ENCODE data around the gene FILIP1L.

Gene FILIP1L

DNA sequence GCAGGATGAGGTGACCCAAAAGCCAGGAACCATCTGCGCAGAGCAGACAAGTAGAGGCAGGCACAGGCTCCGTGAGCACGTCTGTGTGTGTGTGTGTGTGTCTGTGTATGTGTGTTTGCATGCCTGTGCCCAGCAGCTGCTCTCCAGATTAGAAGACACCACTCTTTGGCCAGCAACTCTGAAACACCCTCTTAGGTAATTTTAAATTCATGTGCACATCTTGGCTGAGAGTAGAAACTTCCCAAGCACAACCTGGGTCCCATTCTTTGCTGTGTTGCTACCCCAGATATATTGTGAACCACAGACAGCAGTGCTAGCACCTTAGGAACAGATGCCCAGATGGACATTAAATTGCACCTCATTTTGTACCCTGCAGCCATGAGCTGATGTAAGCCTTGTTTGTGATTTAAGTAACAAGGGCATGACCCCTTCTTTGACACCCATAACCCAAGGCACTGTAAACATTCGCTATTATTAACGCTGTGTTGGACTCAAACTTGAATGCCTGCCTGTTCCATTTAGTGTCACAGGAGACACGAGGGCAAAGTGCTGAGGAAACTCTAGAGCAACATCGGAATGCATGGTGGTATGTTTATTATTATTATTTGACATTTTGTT, at the start of gene FILIP1L:
Gene FILIP1L, minus strand, starts transcription at position 89 of the 618 bp plus-strand sequence.
- FAIRE-seq, result no peak

DNA sequence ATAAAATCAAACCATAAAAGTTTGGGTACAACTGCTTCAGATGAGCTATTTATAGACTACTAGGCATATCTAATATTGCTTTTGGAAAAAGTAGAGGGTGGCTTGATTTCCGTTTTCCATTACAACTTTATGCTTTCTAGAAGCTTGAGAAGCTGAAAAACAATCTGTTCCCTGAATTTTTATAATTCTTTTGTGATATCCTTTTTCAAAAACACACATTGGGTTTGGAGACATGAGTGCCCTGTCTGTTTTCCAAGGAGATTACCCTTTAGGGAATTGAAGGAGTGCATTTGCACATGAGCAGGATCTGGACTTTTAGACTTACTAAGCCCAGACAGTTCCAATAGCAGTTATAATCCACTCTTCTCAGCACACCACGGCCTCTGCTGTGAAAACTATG, 49.5 kb upstream of the FILIP1L start:
- FAIRE-seq, result no peak

DNA sequence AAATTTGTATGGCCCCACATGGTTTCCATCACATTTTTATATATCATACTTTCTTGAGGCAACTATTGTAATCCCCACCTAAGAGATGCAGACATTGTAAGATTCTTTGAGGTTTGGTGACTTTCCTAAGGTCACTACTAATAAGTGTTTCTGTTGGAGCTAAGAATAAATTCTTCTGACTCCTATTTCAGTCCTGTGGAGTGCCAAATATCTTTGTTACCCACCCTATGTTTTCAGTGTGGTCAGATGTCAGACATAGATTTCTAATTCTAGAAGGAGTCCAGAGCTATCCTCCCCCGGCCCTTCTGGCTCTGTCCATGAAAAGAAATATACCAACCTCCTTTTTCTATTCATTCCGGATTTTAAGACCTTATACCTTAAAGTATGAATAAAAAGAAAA, 46.2 kb upstream of the FILIP1L start:
- no peak for FAIRE-seq

DNA sequence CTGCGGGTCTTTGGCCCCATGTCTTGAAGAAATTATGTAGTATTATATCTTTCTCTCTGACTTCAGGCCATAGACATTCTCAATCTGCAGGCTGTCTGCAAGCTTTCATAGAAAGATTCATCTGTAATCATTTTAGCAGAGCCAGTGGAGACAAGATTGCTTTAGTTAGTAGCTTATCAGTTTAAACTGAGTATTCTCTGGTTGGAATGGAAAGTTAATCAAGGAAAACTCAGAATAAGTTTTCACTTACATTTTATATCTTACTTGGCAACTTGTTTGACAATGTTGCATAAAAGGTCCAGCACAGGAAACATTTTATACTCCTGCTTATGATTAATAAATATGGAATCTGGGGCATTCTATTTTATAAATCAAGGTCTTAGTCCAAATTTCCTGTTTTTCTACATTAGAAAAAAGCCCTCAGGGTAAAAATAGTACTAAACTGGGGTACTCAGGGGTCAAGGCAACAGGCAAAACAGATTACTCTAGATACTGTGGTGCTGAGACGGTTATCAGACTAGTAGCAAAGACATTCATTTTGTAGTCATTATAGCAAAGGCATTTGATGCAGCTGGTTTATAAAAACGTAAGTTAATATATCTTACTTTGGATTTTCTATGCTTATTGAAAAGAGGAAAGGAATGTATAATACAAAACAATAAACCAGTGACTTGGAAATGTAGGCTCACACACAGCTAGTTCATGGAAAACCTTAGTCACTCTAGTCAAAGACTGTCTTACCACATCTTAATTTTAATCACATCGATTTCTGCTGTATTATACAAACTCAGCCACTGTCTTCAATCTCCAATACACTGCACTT, 45.2 kb upstream of the FILIP1L start:
- no peak for FAIRE-seq

DNA sequence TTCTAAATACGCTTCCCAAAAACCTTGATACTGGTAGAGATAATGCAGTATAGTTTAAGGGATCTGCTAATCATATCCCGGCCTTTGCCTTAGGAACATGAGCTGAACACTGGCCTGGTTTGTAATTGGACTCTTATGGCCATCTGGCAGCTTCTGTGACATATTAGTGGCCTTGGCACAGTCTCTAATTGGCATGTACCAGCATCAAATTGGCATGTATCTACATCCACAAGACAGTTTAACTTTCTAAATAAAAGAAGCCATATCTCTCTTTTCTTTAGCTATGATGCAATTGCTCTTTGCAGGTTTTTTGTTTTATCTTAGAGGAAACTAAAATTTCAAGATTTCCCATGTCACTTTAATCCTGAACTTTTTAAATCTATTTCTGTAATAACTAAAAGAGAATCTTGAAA, 44.6 kb upstream of the FILIP1L start:
- no peak for FAIRE-seq

DNA sequence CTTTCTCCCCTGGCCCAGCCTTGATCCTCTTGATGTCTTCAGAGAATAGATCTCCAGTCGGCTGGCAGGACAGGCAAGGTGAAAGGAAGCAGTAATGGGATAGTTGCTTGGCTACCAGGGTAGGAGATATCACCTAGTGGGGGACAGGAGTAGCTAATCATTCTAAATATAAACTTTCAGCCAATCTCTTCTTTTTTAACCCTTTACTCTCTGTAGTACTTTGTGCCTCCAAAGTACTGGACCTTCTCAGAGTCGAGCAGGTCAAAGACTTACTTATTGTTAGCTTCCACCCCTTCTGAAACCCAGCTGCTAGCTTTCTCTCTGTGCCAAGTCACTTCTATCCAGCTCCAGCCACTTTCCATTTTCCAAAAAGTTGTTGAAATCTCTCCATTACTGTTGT, 43.4 kb upstream of the FILIP1L start:
- no peak for FAIRE-seq

DNA sequence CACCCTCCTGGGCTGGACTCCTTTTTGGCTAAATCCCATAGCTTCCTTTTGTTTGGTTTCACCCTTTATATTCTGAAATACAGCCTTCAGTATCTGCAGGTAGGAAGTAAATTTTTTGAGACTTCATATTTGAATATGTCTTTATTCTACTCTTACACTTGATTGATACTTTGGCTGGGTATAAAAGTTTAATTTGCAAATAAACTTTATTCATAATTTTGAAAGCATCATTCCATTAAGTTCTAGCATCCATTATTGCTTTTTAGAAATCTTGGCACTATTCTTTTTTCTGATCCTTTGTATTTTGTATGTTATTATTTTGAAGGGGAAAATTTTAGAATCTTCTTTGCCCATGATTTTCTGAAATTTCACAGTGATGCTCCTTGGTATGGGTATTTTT, 41.3 kb upstream of the FILIP1L start:
- FAIRE-seq, result no peak

DNA sequence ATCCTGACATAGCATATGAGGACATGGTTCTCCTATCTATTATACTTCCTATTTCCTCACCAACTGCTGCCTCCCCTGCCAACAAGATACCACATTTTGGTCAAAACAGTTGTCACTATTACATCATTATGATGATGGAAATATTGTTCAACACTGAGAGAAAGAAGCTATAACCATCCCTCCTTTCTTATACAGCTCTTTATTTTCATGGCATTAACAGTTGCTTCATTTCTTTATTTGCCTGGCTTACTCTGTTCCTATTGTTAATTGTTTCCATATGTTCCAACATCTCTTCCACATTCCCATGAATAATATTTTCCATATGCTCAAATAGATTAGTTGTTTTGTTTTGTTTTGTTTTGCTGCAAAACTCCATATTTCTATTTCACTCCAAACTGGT, 40.8 kb upstream of the FILIP1L start:
- FAIRE-seq, result no peak

DNA sequence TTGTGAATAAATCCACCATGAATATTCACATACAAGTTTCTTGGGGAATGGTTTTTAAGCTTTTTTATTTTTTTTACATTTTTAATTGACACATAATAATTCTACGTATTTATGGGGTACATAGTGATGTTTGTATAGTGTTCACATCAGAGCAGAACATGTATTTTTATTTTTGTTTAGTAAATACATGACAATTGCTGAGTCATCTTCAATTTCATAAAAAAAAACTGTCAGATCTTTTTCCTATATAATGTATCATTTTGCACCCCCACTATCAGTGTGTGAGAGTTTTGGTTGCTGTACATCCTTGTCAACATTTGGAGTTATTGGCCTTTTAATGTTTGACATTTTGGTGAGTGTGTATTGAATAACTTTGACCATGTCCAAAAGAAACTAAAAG, 39.9 kb upstream of the FILIP1L start:
- FAIRE-seq, result no peak

DNA sequence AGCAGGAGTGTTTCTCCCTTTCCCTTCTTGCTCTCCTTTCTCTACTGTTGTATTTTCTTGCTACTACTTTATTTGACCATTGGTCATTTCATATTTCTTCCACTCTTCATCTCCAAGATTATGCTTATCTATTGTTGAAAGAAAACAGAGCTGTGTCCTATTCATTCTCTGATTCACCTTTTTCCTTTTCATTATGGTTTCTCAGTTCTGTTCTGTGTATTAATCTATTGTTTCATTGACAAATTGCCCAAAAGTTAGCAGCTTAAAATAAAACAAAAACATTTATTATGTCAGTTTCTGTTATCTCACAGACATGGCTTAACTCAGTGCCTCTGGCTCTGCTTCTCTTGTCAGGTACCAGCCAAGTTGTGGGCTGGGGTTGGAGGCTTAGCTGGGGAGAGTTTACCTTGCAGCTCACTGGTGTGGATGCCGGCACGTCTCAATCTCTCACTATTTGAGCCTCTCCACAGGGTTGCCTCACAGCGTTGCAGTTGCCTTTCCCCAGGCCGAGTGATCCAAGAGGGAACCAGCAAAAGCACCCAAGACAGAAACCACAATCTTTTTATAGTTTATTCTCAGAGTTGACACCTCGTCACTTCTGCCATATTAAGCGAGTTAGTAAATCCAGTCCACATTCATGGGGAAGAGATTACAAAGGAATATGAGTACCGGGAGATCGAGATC, 36.9 kb upstream of the FILIP1L start:
- FAIRE-seq, result no peak

DNA sequence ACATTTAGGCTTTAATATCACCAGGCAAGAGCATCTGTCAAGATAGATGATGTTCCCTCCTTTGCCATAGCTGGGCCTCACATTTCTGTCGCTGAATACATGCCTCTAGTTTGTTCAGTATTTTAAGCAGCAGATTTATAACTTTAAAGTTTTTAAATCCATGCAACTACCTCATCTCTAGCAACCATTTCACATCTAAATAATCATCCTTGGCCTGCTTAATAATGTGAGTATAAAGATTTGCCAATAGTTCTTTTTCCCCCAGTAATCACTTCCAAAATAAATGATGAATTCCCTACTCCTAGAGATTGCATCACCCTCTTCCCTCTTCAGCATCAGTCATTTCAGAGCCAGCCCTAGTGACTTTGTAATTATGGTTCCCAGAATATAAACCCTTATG, 36.2 kb upstream of the FILIP1L start:
- no peak for FAIRE-seq

DNA sequence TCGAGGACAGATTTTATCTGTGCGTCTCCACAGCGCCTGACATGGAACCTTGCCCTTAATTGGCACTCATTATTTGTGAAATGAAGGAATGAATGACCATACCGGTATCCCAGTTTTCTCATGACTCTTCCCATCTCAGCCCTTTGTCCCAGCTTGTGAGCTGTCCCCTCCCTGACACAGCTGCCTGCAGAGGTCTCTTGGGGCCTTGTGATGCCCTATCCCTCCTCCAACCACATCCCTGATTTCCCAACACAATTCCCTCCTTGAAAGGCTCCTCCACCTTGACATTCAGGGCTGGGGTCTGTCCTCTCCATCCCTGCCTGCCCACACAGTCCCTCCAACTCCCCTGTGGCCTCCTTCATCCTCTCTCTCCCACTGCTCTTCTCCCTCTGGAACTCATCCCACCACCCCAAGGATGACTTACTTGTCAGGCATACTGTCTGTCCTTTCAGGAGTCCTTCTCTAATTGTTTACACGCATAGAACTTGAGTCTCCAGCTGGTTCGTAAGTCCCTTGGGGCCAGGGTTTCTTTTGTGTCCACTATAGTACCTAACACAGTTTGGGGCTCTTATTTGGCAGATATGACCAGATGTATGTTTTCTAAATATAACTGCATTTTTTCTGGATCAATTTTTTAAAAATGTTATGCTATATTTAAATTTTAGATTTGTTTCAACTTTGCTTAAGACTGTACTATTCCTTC, 35.6 kb upstream of the FILIP1L start:
- FAIRE-seq, result no peak

DNA sequence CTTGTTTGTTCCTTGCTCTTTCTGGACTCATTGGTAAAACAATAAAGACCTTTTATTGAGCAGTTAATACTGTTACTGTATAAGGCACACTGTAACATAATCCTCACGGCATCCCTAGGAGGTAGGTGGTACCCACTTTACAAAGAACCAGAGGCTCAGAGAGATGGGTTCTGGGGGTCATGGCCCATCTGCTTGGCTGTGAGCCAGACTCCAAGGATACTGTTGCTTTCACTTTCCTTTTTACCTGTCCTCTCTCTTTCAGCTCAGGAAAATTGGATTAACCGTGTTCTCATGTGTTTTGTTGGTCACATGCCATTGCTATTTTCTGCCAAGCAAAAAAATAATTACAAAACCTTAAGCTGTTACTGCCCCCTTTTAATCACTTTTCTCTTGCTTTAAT, 34.8 kb upstream of the FILIP1L start:
- no peak for FAIRE-seq

DNA sequence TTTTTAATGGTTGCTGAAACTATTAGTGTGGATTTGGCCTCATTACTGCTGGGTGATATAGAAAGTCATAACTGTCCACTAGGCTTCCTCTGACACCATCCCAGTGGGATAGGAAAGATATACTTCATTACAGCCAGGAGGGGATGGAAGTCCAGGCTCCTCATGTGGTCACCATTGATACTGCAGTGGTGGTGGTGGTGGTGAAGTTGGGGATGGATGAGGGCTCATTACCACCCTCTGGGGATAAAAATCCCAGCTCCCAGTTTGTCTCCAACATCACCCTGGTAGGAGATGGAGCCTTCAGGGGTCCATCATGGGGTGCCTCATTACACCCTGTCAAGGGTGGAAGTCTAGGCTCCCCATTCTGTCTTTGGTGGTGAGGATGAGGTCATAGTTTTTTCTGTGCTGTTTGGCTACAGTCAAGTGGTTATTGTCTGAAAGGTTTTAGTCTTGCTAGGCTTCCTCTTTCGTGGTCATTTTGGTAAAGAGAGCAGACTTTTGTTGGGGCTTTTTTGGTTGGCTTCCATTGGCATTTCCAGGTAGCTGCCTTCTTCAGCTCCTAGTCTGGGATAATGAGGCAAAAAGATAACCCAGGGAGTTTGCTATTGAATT, 30.1 kb upstream of the FILIP1L start:
- FAIRE-seq, result no peak

DNA sequence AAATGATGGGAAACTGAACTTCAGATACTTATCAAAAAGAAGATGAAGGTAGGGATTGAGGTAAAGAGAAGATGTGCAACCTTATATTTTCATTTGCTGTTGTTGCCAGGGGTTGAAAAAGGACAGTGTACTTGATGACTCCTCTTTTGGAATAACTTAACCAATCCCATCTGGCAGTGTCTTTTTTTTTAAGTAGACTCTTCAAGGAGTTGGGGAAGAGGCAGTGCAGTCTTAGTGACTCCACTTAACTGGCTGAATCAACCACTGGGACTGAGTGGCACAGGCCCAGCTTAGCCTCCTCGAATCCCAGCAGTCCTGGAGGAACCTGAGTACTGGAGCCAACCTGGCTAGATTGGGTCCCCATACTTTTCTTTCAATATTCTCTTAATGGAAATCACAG, 27.3 kb upstream of the FILIP1L start:
- no peak for FAIRE-seq

DNA sequence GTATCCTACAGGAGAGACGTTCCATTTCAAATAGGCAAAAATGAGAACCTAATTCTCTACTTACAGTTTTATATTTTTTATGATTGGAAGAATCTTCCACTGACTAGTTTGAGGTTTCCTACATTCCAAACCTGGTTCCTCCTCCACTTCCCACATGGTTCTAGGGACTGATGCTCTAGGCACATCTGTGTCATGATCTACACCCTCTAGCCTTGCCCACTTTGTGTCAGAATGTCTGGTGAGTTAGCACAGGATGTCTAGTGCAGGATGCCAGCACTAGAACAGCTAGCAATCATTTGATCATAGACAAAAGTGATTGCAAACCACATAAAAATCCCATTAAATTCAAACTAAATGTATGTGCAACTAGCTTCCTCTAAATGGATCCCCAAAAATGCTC, 26.7 kb upstream of the FILIP1L start:
- FAIRE-seq, result no peak

DNA sequence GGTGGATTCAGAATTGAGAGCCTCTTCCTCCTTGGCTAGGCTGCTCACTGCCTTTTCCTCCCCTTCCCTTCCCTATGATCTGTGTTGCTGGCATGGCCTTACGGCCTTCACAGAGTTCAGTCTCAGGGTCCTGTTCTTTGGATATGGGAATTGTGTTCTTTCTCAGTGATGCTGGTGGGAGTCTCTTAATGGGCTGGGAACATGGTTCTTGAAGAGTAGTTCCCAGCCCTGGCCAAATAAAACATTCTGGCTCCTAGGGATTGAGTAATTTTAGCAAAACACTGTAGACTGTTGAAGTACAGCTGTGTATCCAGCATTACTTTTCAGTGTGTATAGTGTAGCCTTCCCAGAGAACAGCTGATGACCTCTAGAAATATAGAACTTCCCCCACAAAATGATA, 22.6 kb upstream of the FILIP1L start:
- no peak for FAIRE-seq

DNA sequence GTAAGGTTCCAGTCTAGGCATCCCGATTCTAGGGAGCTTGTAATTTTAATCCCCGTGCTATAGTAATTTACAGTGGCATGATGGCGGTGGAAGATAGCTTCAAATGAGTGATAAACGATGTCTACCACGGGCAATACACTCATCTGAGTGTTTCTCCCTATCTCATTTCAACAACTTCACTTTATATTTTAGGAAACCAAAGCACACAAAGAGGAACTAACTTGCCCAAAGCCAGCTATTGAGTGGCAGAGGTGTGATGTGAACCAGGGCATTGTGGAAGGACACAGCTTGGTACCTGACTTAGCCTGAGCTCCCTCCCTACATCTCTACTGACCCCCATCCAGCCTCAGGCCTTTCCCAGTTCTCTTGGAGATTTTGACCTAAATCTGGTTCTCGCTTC, 16.9 kb upstream of the FILIP1L start:
- FAIRE-seq, result no peak

DNA sequence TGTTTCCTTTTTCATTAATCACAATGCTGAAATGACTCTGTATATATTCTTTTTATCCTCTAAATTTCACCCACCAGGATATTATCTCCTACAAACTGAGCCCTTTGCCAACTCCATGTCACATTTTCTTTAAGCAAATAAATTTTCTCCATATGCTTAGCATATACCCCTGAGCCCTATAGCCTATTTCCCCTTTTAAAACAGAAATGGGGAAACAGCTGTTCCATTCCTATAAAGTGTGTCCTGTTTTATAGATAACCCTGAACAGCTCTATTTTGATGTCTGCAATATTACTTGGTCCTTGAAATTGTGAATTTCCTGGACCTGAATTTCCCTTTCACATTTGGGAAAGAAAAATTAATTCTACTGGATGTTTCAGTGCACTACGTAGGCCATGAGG, 15.6 kb upstream of the FILIP1L start:
- FAIRE-seq, result no peak

DNA sequence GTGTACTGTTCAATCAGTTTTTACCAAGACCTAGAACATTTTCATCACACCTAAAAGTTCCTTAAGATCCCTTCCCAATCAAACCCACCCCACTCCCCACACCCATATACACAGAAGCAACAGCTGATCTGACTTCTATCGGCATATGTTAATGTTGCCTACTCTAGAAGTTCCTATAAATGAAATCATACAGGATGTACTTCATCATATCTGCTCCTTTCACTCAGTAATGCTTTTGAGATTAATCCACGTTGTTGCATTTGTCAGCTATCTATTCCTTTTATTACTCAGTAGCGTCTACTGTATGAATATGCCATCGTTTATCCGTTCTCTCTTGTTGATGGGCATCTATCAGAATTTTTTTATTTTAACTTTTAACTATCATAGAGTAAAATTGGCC, 14.3 kb upstream of the FILIP1L start:
- no peak for FAIRE-seq

DNA sequence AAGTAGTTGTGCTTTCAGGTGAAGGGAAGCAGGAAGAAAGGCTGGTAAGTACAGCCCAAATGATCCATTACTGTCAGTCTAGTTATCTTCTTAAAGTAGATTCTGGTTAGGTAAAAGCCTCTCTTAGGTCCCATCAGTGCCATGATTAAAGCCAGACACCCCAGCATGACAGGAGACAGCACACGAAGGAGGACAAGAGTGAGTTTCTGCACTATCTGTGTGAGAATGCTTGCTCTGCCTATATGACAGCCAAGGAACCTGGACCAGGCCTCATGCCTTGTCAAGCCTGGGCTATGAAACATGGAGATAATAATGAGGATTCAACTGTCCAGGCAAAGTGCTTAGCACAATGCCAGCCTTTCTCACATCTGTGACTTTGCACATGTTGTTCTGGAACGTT, 13.5 kb upstream of the FILIP1L start:
- no peak for FAIRE-seq

DNA sequence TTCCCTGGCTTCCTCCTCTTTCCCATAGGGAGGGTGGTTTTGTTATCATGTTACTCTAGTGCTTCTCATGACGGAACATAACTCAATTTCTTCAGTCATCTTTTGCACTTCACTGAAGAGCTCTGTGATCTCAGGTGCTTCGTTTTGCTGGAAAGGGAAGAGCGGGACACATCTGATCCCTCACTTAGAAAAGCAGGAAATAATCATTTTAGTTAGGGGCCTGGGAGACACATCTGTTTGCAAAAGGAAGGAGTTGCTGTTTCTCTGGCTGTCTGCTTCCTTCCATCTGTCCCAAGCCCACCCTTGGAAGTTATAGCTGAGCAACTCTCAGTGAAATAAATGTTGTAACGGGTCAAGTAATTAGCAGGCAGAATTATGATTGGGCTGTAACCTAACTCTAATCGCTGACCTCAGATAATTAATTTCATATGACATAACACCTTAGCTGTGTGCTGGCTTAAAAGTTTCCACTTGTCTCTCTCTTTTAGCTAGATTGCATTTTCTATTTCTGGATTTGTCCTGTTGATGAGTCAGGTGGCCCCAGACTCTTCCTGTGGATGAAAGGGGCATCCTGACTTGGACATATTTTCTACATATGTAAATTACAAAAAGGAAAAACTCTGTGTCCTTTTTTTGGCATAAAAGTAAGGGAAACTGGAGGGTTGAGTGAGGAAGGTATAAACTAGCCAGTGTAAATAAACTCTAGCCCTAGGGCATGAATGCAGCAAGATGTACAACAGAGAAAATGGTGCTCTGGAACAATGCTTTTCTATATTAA, 11.0 kb upstream of the FILIP1L start:
- FAIRE-seq, result no peak

All from islet of Langerhans (tissue), 1 donor.